ENCODE measurements around the gene ZNF23. TPM values are rescaled to one million over a fixed set of nuclear protein-coding genes. Genes with fewer than 3 reads are reported as not detected.

ZNF23 gene
- total RNA-seq, 1 experiment from 2014 or later = 11.6 TPM

GRCh38 chr16:71426069-71426879 lies 35.8 kb downstream of the ZNF23 start (continued):
- TF ChIP-seq, protein P1, sequence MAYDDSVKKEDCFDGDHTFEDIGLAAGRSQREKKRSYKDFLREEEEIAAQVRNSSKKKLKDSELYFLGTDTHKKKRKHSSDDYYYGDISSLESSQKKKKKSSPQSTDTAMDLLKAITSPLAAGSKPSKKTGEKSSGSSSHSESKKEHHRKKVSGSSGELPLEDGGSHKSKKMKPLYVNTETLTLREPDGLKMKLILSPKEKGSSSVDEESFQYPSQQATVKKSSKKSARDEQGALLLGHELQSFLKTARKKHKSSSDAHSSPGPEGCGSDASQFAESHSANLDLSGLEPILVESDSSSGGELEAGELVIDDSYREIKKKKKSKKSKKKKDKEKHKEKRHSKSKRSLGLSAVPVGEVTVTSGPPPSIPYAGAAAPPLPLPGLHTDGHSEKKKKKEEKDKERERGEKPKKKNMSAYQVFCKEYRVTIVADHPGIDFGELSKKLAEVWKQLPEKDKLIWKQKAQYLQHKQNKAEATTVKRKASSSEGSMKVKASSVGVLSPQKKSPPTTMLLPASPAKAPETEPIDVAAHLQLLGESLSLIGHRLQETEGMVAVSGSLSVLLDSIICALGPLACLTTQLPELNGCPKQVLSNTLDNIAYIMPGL (CRISPR knock-in tag; IDR thresholded peaks at IDR 0.05) = peak; percentile 100
- TF ChIP-seq CREM (CRISPR knock-in tag; IDR thresholded peaks at IDR 0.05) = peak; percentile 89
- no peak for TF ChIP-seq RELA (CRISPR knock-in tag; IDR thresholded peaks at IDR 0.05; ENCODE audit: borderline replicate concordance)
- no peak for TF ChIP-seq CDX4 (CRISPR knock-in tag; IDR thresholded peaks at IDR 0.05; ENCODE audit: borderline replicate concordance)
- peak; percentile 46 for TF ChIP-seq FOXP1 (CRISPR knock-in tag; IDR thresholded peaks at IDR 0.05; ENCODE audit: borderline replicate concordance)
- TF ChIP-seq JAZF1 (CRISPR knock-in tag; IDR thresholded peaks at IDR 0.05) = peak; percentile 91; the same call in 1 of the 2 replicates
- peak; percentile 65; the same call in 1 of the 2 replicates for TF ChIP-seq GTF2I (CRISPR knock-in tag; conservative IDR thresholded peaks at IDR 0.05)
- TF ChIP-seq MXD4 (CRISPR knock-in tag; IDR thresholded peaks at IDR 0.05; ENCODE audit: borderline replicate concordance) = no peak
- peak; percentile 87; the same call in 1 of the 2 replicates for TF ChIP-seq MLX (CRISPR knock-in tag; IDR thresholded peaks at IDR 0.05)
- peak; percentile 94 for TF ChIP-seq ERG (CRISPR knock-in tag; IDR thresholded peaks at IDR 0.05)
- TF ChIP-seq TEAD1 (CRISPR knock-in tag; IDR thresholded peaks at IDR 0.05) = peak; percentile 73; the same call in 1 of the 2 replicates
- TF ChIP-seq, protein P2, sequence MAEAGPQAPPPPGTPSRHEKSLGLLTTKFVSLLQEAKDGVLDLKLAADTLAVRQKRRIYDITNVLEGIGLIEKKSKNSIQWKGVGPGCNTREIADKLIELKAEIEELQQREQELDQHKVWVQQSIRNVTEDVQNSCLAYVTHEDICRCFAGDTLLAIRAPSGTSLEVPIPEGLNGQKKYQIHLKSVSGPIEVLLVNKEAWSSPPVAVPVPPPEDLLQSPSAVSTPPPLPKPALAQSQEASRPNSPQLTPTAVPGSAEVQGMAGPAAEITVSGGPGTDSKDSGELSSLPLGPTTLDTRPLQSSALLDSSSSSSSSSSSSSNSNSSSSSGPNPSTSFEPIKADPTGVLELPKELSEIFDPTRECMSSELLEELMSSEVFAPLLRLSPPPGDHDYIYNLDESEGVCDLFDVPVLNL (CRISPR knock-in tag; IDR thresholded peaks at IDR 0.05; ENCODE audit: borderline replicate concordance, low read depth) = no peak
- TF ChIP-seq ZNF121 (CRISPR knock-in tag; IDR thresholded peaks at IDR 0.05) = no peak
- TF ChIP-seq STAT6 (CRISPR knock-in tag; conservative IDR thresholded peaks at IDR 0.05; ENCODE audit: low read depth) = no peak
- no peak for TF ChIP-seq SMAD4 (CRISPR knock-in tag; IDR thresholded peaks at IDR 0.05)
- no peak for TF ChIP-seq OVOL2 (CRISPR knock-in tag; IDR thresholded peaks at IDR 0.05; ENCODE audit: borderline replicate concordance)
- peak; percentile 65; the same call in 1 of the 2 replicates for TF ChIP-seq ZNF281 (CRISPR knock-in tag; IDR thresholded peaks at IDR 0.05)
- TF ChIP-seq PRRX2 (CRISPR knock-in tag; IDR thresholded peaks at IDR 0.05) = no peak; the same call in 1 of the 2 replicates
- TF ChIP-seq, protein P3, sequence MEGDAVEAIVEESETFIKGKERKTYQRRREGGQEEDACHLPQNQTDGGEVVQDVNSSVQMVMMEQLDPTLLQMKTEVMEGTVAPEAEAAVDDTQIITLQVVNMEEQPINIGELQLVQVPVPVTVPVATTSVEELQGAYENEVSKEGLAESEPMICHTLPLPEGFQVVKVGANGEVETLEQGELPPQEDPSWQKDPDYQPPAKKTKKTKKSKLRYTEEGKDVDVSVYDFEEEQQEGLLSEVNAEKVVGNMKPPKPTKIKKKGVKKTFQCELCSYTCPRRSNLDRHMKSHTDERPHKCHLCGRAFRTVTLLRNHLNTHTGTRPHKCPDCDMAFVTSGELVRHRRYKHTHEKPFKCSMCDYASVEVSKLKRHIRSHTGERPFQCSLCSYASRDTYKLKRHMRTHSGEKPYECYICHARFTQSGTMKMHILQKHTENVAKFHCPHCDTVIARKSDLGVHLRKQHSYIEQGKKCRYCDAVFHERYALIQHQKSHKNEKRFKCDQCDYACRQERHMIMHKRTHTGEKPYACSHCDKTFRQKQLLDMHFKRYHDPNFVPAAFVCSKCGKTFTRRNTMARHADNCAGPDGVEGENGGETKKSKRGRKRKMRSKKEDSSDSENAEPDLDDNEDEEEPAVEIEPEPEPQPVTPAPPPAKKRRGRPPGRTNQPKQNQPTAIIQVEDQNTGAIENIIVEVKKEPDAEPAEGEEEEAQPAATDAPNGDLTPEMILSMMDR (IDR thresholded peaks at IDR 0.05) = no peak
- no peak for TF ChIP-seq NR2C2 (CRISPR knock-in tag; IDR thresholded peaks at IDR 0.05)
